ENCODE measurements around the gene SPOCK3. TPM values are rescaled to one million over a fixed set of nuclear protein-coding genes. Genes with fewer than 3 reads are reported as not detected.

SPOCK3 gene
- total and polyA plus RNA-seq, 9 donors: 0.50 to 11.0 (median 4.5) TPM

- no peaks in the 10 kb centered on the region for H3K4me1 ChIP-seq (ENCODE audit: insufficient read depth)
- no peak for TF ChIP-seq CTCF (IDR thresholded peaks at IDR 0.05)
- TF ChIP-seq EP300 (IDR thresholded peaks at IDR 0.05): no peak
- no peak for TF ChIP-seq POLR2A (IDR thresholded peaks at IDR 0.05)
- 90 to 91% (median 91%) methylated on average over 1 of the region's 1 CpG for WGBS, 3 donors
- intact Hi-C loops (cut with DNase I): no loop called here
- DNase-seq: no peak
- H3K27ac ChIP-seq: no peak overlapping the region
- H3K9me3 ChIP-seq: no peaks in the 10 kb centered on the region
- H3K4me3 ChIP-seq: no peak overlapping the region
- H3K27me3 ChIP-seq: no peaks in the 10 kb centered on the region
- H3K36me3 ChIP-seq: no peaks in the 10 kb centered on the region
Observed at GRCh38 chr4:166957451-166957850, 276.8 kb downstream of the SPOCK3 start.

GRCh38 chr4:166956484-166956883 lies 277.8 kb downstream of the SPOCK3 start:
- DNase-seq: no peak
- intact Hi-C loops (cut with DNase I): no loop called here
- 83 to 92% (median 91%) methylated on average over 2 of the region's 2 CpGs for WGBS, 3 donors

GRCh38 chr4:166941629-166942028 lies 292.7 kb downstream of the SPOCK3 start:
- intact Hi-C loops (cut with DNase I): no loop called here
- Histone ChIP-seq H3K9me3 (no peaks in the 10 kb centered on the region), H3K4me1 (ENCODE audit: insufficient read depth) (no peaks in the 10 kb centered on the region), H3K27ac (no peak overlapping the region), H3K36me3 (no peaks in the 10 kb centered on the region), H3K4me3 (no peak overlapping the region), H3K27me3 (no peaks in the 10 kb centered on the region)
- no peak for TF ChIP-seq POLR2A (IDR thresholded peaks at IDR 0.05)
- TF ChIP-seq CTCF (IDR thresholded peaks at IDR 0.05): no peak
- TF ChIP-seq EP300 (IDR thresholded peaks at IDR 0.05): no peak
- 86 to 90% (median 88%) methylated on average over 6 of the region's 6 CpGs for WGBS, 3 donors
- DNase-seq: no peak

More at GRCh38 chr4:166956484-166956883, 277.8 kb downstream of the SPOCK3 start:
- Histone ChIP-seq H3K9me3 (no peaks in the 10 kb centered on the region), H3K36me3 (no peaks in the 10 kb centered on the region), H3K4me1 (ENCODE audit: insufficient read depth) (no peaks in the 10 kb centered on the region), H3K4me3 (no peak overlapping the region), H3K27ac (no peak overlapping the region), H3K27me3 (no peaks in the 10 kb centered on the region)
- TF ChIP-seq POLR2A (IDR thresholded peaks at IDR 0.05) (no peak), CTCF (IDR thresholded peaks at IDR 0.05) (no peak), EP300 (IDR thresholded peaks at IDR 0.05) (no peak)

- Histone ChIP-seq H3K36me3 (no peaks in the 10 kb centered on the region), H3K4me3 (no peak overlapping the region), H3K4me1 (ENCODE audit: insufficient read depth) (no peaks in the 10 kb centered on the region), H3K27ac (no peak overlapping the region), H3K27me3 (no peaks in the 10 kb centered on the region), H3K9me3 (no peaks in the 10 kb centered on the region)
- no peak for DNase-seq
- intact Hi-C loops (cut with DNase I): no loop called here
- 23 to 77% (median 35%) methylated on average over 1 of the region's 1 CpG for WGBS, 3 donors
- TF ChIP-seq EP300 (IDR thresholded peaks at IDR 0.05): no peak
- TF ChIP-seq POLR2A (IDR thresholded peaks at IDR 0.05): no peak
- TF ChIP-seq CTCF (IDR thresholded peaks at IDR 0.05): no peak
Observed at GRCh38 chr4:166930464-166930863, 303.8 kb downstream of the SPOCK3 start.

All from ovary (tissue), 9 donors.